Middle frontal gyrus (tissue), 1 donor: ENCODE results near the gene PCDHB15.
"Not testable (repeated sequence)": the region's sequence is repeated elsewhere in the genome, so short reads cannot be mapped to it uniquely, and the experiment has no call there.

Experiments
- DNase-seq: peaks from one replicate; pipeline ENCODE4 v3.0.0-alpha.2; 2015; ENCODE audit warnings: low spot score; ENCODE audit errors: extremely low spot score

The PCDHB15 gene

DNA sequence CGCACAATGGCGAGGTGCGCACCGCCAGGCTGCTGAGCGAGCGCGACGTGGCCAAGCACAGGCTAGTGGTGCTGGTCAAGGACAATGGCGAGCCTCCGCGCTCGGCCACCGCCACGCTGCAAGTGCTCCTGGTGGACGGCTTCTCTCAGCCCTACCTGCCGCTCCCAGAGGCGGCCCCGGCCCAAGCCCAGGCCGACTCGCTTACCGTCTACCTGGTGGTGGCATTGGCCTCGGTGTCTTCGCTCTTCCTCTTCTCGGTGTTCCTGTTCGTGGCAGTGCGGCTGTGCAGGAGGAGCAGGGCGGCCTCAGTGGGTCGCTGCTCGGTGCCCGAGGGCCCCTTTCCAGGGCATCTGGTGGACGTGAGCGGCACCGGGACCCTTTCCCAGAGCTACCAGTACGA, 2.2 kb downstream of the PCDHB15 start:
- not testable (repeated sequence) for DNase-seq

DNA sequence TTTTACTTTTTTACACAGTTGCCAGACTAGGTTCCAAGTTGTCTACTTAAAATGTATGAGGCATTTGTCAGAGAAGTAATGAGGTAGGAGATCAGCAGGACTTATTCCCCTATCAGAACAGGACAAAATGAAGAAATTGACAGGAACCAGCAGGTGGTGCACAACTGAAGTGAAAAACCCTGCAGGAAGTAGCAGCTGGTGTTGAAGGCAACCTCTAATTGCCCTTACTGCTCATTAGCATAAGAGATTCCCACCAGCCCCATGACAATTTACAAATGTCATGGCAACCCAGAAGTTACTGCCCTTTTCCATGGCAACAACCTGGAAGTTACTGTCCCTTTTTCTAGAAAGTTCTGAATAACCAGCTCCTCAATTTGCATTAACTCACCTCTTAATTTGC, 5.4 kb downstream of the PCDHB15 start:
- no peak for DNase-seq

- no peak for DNase-seq
These were observed 13.3 kb downstream of the PCDHB15 start for GRCh38 chr5:141258464-141258863.

DNA sequence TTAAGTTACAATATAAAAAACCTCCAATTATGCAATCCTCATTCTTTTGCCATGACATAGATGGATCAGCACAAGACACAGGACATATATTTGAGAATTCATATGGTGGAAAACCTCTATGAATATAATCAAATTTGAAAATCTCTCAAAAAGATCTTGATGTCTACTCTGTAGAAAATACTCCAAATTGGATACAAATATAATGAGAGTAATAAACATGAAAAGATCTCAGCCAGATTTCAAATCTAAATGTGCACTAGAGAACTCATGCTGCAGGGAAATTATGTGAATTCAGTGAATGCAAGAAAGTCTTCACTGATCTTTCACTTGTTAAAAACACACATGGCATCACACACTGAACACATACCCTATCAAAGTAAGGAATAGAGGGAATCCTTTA, 13.8 kb downstream of the PCDHB15 start:
- no peak for DNase-seq

- DNase-seq = no peak
These were observed 15.5 kb downstream of the PCDHB15 start for GRCh38 chr5:141260458-141261237.

- no peak for DNase-seq
These were observed 16.0 kb downstream of the PCDHB15 start for GRCh38 chr5:141261238-141261546.

- DNase-seq = no peak
These were observed 24.0 kb downstream of the PCDHB15 start for GRCh38 chr5:141269195-141269594.

DNA sequence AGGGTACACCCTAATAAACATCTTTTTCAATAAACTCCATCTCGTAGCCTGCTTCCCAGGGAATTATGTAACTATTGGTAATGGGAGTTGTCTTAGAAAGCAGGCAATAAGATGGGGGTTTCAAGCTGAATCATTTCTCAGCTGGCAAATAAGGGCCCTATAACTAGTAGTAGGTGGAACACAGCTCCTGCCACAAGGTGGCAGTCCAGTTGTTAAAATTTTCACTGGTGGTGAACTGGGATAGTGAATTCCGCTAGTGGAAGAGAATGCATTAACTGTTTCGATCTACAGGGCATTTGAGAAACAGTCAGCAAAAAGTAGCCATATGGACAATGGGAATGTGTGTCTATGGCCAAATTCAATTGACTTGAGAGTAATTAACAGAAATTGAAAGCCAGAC, 27.7 kb downstream of the PCDHB15 start:
- no peak for DNase-seq

DNA sequence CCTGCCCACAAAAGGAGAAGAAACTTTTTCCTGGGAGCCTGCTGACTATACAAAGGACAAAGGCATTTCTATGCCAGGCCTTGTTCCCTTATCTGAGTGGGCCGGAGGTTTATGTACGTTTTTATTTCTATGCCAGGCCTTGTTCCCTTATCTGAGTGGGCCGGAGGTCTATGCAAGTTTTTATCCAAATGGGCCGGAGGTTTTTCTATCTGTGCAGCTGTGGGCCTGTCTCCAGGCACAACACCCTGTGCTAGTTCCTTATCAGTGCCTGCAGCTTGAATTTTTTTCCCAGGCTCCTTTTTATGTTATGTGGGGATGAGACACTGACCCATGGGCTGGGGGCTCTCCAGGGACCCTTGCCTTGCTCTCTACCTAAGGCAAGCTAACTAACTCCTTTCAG, 53.2 kb downstream of the PCDHB15 start:
- no peak for DNase-seq
